GM12878 (cell line): ENCODE measurements around the gene CXCR6. TPM values are rescaled to one million over a fixed set of nuclear protein-coding genes. Genes with fewer than 3 reads are reported as not detected.

Source experiments
- ATAC-seq: fragments of 200-7000 bp; cut with Tn5 transposase; 3 replicates; pipeline ENCODE4 v1.9.1; 2020; ENCODE audit warnings: mild to moderate bottlenecking, moderate library complexity
- BruUV-seq: library from RNA; stranded (reverse); fragments of 400-500 nt; replicated peaks from 2 replicates; lab custom pipeline; 2021; lab: Mats Ljungman, UMichigan
- CTCF ChIA-PET: fragments of 300-600 bp; sonication (Branson Sonifier 250); formaldehyde crosslinking; extraction: SDS; loops from one replicate; lab custom pipeline; 2021; ENCODE audit warnings: inconsistent platforms; lab: Yijun Ruan, JAX
- POLR2A ChIA-PET: fragments of 350-600 bp; formaldehyde crosslinking; extraction: SDS; loops from one replicate; lab custom pipeline; 2021; ENCODE audit warnings: inconsistent platforms; lab: Charles Lee
- RAD21 ChIA-PET: fragments of 300-600 bp; sonication (Branson Sonifier 250); formaldehyde crosslinking; loops from one replicate; lab custom pipeline; 2023; ENCODE audit warnings: antibody characterized with exemption; ENCODE audit not compliant: unreplicated experiment; lab: Charles Lee
- SMC1A ChIA-PET: fragments of 300-600 bp; sonication (Branson Sonifier 250); formaldehyde crosslinking; loops from one replicate; lab custom pipeline; 2023; ENCODE audit not compliant: unreplicated experiment, uncharacterized antibody; lab: Charles Lee
- DNase-seq: peaks from one replicate; pipeline ENCODE4 v3.0.0-alpha.2; 2011; ENCODE audit warnings: low read depth, low spot score
- FAIRE-seq: peaks from 3 replicates; lab custom pipeline; 2011; peaks lifted over from hg19 to GRCh38; lab: Jason Lieb, UNC
- H2AFZ ChIP-seq: 2 replicates; pipeline ENCODE4 v1.6.0; 2011; ENCODE audit warnings: low read depth, low read length, control low read depth; ENCODE audit not compliant: control insufficient read depth
- H3K27ac ChIP-seq: 2 replicates; pipeline ENCODE4 v1.5.1; 2011; ENCODE audit warnings: control low read depth; ENCODE audit not compliant: control insufficient read depth, insufficient read depth
- H3K27me3 ChIP-seq, 2 experiments: replicated peaks in 1 of 2; 2 replicates each; pipeline versions ENCODE4 v1.6.0 to v1.6.1; 2011; ENCODE audit warnings: low read length in 1 of 2; ENCODE audit not compliant: control insufficient read depth in 2 of 2, insufficient read depth in 2 of 2
- H3K36me3 ChIP-seq, 2 experiments: 2 replicates each; pipeline ENCODE4 v1.5.1; 2011; ENCODE audit warnings: low read length in 1 of 2; ENCODE audit not compliant: control insufficient read depth in 2 of 2, insufficient read depth in 2 of 2
- H3K4me1 ChIP-seq: 2 replicates; pipeline ENCODE4 v1.6.1; 2011; ENCODE audit warnings: mild to moderate bottlenecking, low read length, moderate library complexity, mixed read lengths; ENCODE audit not compliant: control insufficient read depth, insufficient read depth
- H3K4me2 ChIP-seq: 2 replicates; pipeline ENCODE4 v1.6.0; 2011; ENCODE audit warnings: control low read depth; ENCODE audit not compliant: control insufficient read depth, insufficient read depth
- H3K4me3 ChIP-seq: fragments of 200-600 bp; sonication (generic); 2 replicates; pipeline ENCODE4 v1.5.1; 2016
- H3K79me2 ChIP-seq: 2 replicates; pipeline ENCODE4 v1.6.0; 2011; ENCODE audit warnings: low read length; ENCODE audit not compliant: control insufficient read depth, insufficient read depth
- H3K9ac ChIP-seq: 2 replicates; pipeline ENCODE4 v1.8.0; 2011; ENCODE audit warnings: low read length, control low read depth, mixed read lengths; ENCODE audit not compliant: control insufficient read depth, insufficient read depth
- H3K9me3 ChIP-seq: replicated peaks from 3 replicates; pipeline ENCODE4 v1.5.1; 2011; ENCODE audit warnings: mild to moderate bottlenecking, low read length; ENCODE audit not compliant: control insufficient read depth, insufficient read depth
- H4K20me1 ChIP-seq: 2 replicates; pipeline ENCODE4 v1.6.0; 2011; ENCODE audit not compliant: control insufficient read depth, insufficient read depth
- ASH2L ChIP-seq: fragments of 300-600, 200-600 bp; sonication (generic); IDR thresholded peaks from 2 replicates; pipeline ENCODE4 v1.6.1; 2017; ENCODE audit warnings: low read depth, mild to moderate bottlenecking, borderline replicate concordance
- BCLAF1 ChIP-seq: fragments of 450-650 bp; IDR thresholded peaks from 2 replicates; pipeline ENCODE4 v1.6.1; 2017; ENCODE audit warnings: antibody characterized with exemption, mild to moderate bottlenecking, moderate library complexity
- CEBPB ChIP-seq, 2 experiments: fragments of 150-350 bp in 1 of 2; IDR thresholded peaks; 2 replicates each; pipeline ENCODE4 v1.6.1; 2012 to 2014; ENCODE audit warnings: low read depth in 2 of 2, low read length in 2 of 2, borderline replicate concordance in 1 of 2, inconsistent platforms in 1 of 2
- CHD1 ChIP-seq: IDR thresholded peaks from 2 replicates; pipeline ENCODE4 v1.6.1; 2012; ENCODE audit warnings: low read depth, low read length, improper control_type of control experiment
- EGR1 ChIP-seq, 2 experiments: IDR thresholded peaks; 1 replicate in 1 of 2; 2 replicates in 1 of 2; pipeline ENCODE4 v1.6.1; 2011 to 2012; ENCODE audit warnings: low read depth in 2 of 2, low read length in 2 of 2, borderline replicate concordance in 1 of 2, mild to moderate bottlenecking in 1 of 2, moderate library complexity in 1 of 2
- EZH2 ChIP-seq: IDR thresholded peaks from 2 replicates; pipeline ENCODE4 v1.6.1; 2012; ENCODE audit warnings: low read depth, mild to moderate bottlenecking, control low read depth, inconsistent platforms, low read length, borderline replicate concordance; ENCODE audit not compliant: control insufficient read depth
- IKZF1 ChIP-seq: fragments of 450-650 bp; conservative IDR thresholded peaks from 2 replicates; pipeline ENCODE4 v1.6.1; 2017; ENCODE audit warnings: antibody characterized with exemption, mild to moderate bottlenecking
- JUND ChIP-seq: IDR thresholded peaks from 2 replicates; pipeline ENCODE4 v1.6.1; 2012; ENCODE audit warnings: low read depth, mild to moderate bottlenecking, low read length, improper control_type of control experiment, moderate library complexity
- MEF2A ChIP-seq: IDR thresholded peaks from 2 replicates; pipeline ENCODE4 v1.6.1; 2011; ENCODE audit warnings: low read depth, mild to moderate bottlenecking, low read length, moderate library complexity; ENCODE audit not compliant: insufficient read depth
- NFYA ChIP-seq: IDR thresholded peaks from 2 replicates; pipeline ENCODE4 v1.6.1; 2011; ENCODE audit warnings: low read depth, mild to moderate bottlenecking, low read length, improper control_type of control experiment, borderline replicate concordance
- SMARCA5 ChIP-seq: fragments of 450-650 bp; IDR thresholded peaks from 2 replicates; pipeline ENCODE4 v1.6.1; 2017; ENCODE audit warnings: mild to moderate bottlenecking
- SUPT20H ChIP-seq: IDR thresholded peaks from 2 replicates; pipeline ENCODE4 v1.6.1; 2011; ENCODE audit warnings: low read depth, mild to moderate bottlenecking, low read length, moderate library complexity, borderline replicate concordance; ENCODE audit not compliant: control insufficient read depth
- ZBTB4 ChIP-seq: fragments of 450-650 bp; formaldehyde crosslinking; IDR thresholded peaks from 2 replicates; pipeline ENCODE4 v1.4.0; 2022; ENCODE audit warnings: mild to moderate bottlenecking, moderate library complexity
- WGBS: methylation state at CpG from one replicate; pipeline ENCODE4 v1.1.6; 2016; ENCODE audit warnings: low lambda C conversion rate; ENCODE audit not compliant: insufficient replicate concordance, insufficient coverage; ENCODE audit errors: missing lambda C conversion rate; 5-methylcytosine and 5-hydroxymethylcytosine counted together
- in situ Hi-C: fragments of 300-500 bp; cut with MboI; formaldehyde crosslinking; loops from 9 replicates; pipeline ENCODE4 v1.14.3; 2018; ENCODE audit warnings: mixed read lengths
- intact Hi-C: fragments of 100-400 bp; cut with micrococcal nuclease; formaldehyde crosslinking; loops from one replicate; pipeline ENCODE4 v1.14.2; 2022; ENCODE audit not compliant: unreplicated experiment
- polyA plus RNA-seq, 11 experiments: library from polyadenylated mRNA; depleted of rRNA in 4 of 11; unstranded in 6 of 11; stranded (reverse) in 5 of 11; fragments of >200 nt; fragmentation: Nextera tagmentation in 4 of 11; fragmentation: Illumina TruSeq in 1 of 11; extraction: Ambion mirVana in 4 of 11; extraction: Trizol in 1 of 11; gene quantifications; 1 replicate in 1 of 11; 2 replicates in 10 of 11; pipeline versions ENCODE4 v1.2.1 to v1.2.3, GENCODE V29; 2011 to 2016; ENCODE audit warnings: inconsistent platforms in 2 of 11, missing spikeins in 2 of 11, low read depth in 1 of 11
- total RNA-seq, 4 experiments: library from RNA; depleted of rRNA in 3 of 4; stranded (reverse); fragments of >200 nt in 3 of 4; fragmentation: Illumina TruSeq in 1 of 4; extraction: Trizol in 1 of 4; gene quantifications; 2 replicates each; pipeline versions ENCODE4 v1.2.1 to v1.2.3, GENCODE V29; 2013 to 2021

The CXCR6 gene
- total and polyA plus RNA-seq, 10 of the 15 experiments (the other 5 are each of a cell fraction or from before 2014, with no cell fraction given), result 0.04 to 0.20 (median 0.12) TPM; not detected in 5

GRCh38 chr3:45965653-45966052, 22.4 kb downstream of the CXCR6 start:
- no peak overlapping the region for H2AFZ ChIP-seq
- FAIRE-seq, result no peak
- H3K9ac ChIP-seq, result no peak overlapping the region
- H3K27me3 ChIP-seq, result no peaks in the 10 kb centered on the region
- ChIA-PET SMC1A (interaction anchor here (0.6 to 5.9 kb wide), 13 partner anchors 11 to 451 kb away, joined by 3 to 35 read pairs (median 4); no protein-coding TSS in a partner anchor), POLR2A (interaction anchor here (0.9 to 1.4 kb wide), 4 partner anchors 9 to 103 kb away, joined by 3 to 7 read pairs (median 4); no protein-coding TSS in a partner anchor), RAD21 (interaction anchor here (0.5 to 4.8 kb wide), 7 partner anchors 12 to 404 kb away, joined by 3 to 20 read pairs (median 5); no protein-coding TSS in a partner anchor), CTCF (interaction anchor here (0.9 to 3.2 kb wide), 6 partner anchors 13 to 114 kb away, joined by 3 to 19 read pairs (median 4); partner anchors contain the start of gene FYCO1)
- in situ Hi-C loops (no loop called here), intact Hi-C loops (no loop called here)
- no peak for DNase-seq
- H3K27ac ChIP-seq, result no peak overlapping the region
- H4K20me1 ChIP-seq, result no peaks in the 10 kb centered on the region
- peaks cover 48% of the 10 kb centered on the region for H3K4me1 ChIP-seq
- peaks cover 25 to 30% of the 10 kb centered on the region in 2 experiments for H3K36me3 ChIP-seq
- no peak overlapping the region for H3K4me3 ChIP-seq
- TF ChIP-seq SMARCA5, result no peak
- TF ChIP-seq SUPT20H, result no peak
- TF ChIP-seq JUND, result no peak
- no peak for TF ChIP-seq IKZF1
- no peak for TF ChIP-seq CEBPB (IDR thresholded peaks at IDR 0.05; ENCODE audit: borderline replicate concordance in 1 of 2, low read depth in 2 of 2, low read length in 2 of 2)
- TF ChIP-seq ZBTB4, result no peak
- no peak for TF ChIP-seq EGR1 (IDR thresholded peaks at IDR 0.05; ENCODE audit: borderline replicate concordance in 1 of 2, low read depth in 2 of 2, low read length in 2 of 2)
- TF ChIP-seq BCLAF1, result no peak
- TF ChIP-seq MEF2A, result no peak
- no peak for TF ChIP-seq ASH2L
- no peak for TF ChIP-seq CHD1
- no peak for TF ChIP-seq EZH2
- TF ChIP-seq NFYA, result no peak
- WGBS, result 55% methylated on average over 4 of the region's 4 CpGs
- no peaks in the 10 kb centered on the region for H3K79me2 ChIP-seq
- H3K9me3 ChIP-seq, result no peaks in the 10 kb centered on the region
- no peak overlapping the region for H3K4me2 ChIP-seq
- no peak for ATAC-seq
- BruUV-seq, result no TSS peak
